Measurements from ENCODE around the gene OR6K3. TPM values are rescaled to one million over a fixed set of nuclear protein-coding genes. Genes with fewer than 3 reads are reported as not detected.
A peak's percentile ranks its signal among the peaks of the same experiment; 100 is the strongest.

The OR6K3 gene
- total RNA-seq, 1 donor from 2014 or later: not detected

DNA sequence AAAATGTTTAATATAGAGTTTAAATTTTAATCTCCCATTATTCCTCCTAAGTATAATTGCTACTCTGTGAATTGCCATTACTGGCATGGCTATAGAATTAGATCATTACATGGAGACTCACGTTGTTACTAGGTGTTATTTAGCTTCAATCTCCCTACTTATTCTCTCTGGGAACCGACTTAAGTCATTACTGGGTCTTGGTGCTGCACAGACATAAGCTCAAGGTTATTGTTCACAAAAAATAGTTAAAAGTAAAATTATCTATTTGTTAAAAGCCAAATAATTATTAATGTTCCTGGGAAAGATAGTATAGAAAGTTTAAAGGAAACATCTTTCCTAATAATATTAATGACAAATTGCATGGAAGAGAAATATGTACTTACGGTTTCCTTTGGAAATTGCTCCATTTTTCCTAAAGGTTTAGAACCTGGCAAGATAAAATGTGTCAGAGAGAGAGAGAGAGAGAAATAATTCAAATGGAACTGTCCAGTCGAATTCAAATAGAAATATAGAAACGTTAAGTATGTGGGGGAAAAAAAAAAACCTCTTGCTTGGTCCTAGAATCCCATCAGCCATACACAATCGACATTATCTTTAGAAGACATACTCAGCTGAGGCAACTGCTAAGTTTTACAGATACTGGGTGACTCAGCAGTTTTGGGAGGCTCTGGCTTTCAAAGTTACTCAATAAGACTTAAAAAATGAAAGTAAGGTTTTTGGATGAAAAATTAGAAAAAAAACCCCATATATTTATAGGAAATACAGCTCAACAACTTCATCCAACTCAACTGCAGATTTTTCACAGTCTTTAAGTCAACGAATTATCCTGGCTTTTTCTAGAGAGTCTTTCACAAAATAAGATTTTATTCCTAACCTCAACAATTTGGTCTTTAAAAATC, 34.2 kb downstream of the OR6K3 start, which contains the start of gene SPTA1:
SPTA1 (minus strand) TSS at position 605 of the 899 bp plus-strand sequence; CDS start at position 407, 198 bp downstream.
- no peak for DNase-seq (ENCODE audit: low read depth)
- no peak within 1 kb of the TSS for H3K4me3 ChIP-seq (ENCODE audit: low read depth, low read length)
- no peaks in the 10 kb centered on the region for H3K27me3 ChIP-seq (ENCODE audit: control insufficient read depth, insufficient read depth, low read length)
- H3K36me3 ChIP-seq (ENCODE audit: control insufficient read depth, insufficient read depth, low read length): no peaks in the 10 kb centered on the region
- TF ChIP-seq, protein P1, sequence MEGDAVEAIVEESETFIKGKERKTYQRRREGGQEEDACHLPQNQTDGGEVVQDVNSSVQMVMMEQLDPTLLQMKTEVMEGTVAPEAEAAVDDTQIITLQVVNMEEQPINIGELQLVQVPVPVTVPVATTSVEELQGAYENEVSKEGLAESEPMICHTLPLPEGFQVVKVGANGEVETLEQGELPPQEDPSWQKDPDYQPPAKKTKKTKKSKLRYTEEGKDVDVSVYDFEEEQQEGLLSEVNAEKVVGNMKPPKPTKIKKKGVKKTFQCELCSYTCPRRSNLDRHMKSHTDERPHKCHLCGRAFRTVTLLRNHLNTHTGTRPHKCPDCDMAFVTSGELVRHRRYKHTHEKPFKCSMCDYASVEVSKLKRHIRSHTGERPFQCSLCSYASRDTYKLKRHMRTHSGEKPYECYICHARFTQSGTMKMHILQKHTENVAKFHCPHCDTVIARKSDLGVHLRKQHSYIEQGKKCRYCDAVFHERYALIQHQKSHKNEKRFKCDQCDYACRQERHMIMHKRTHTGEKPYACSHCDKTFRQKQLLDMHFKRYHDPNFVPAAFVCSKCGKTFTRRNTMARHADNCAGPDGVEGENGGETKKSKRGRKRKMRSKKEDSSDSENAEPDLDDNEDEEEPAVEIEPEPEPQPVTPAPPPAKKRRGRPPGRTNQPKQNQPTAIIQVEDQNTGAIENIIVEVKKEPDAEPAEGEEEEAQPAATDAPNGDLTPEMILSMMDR (IDR thresholded peaks at IDR 0.05; ENCODE audit: insufficient read depth, low read length, severe bottlenecking): no peak
- no peak for FAIRE-seq

DNA sequence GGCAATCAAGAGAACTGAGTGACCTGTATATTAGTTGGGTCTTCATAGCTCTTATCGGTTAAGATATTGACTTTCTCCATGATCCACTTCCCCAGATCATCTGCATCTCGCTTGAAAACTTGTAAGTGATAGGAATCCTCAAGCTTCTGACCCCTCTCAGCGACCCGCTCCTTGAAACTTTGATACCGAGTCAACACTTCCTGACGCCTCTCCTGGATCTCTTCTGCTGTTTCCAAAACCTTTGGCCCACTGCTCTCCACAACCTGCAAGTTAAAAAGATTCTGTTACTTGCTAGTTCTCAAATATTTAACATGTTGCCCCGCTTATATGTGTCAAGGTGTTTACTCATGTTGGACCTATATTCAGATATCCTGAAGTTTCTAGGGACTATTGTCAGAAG, 35.4 kb downstream of the OR6K3 start:
- TF ChIP-seq, protein P1 (IDR thresholded peaks at IDR 0.05; ENCODE audit: insufficient read depth, low read length, severe bottlenecking): no peak
- Histone ChIP-seq H3K4me3 (ENCODE audit: low read depth, low read length) (no peak overlapping the region), H3K36me3 (ENCODE audit: control insufficient read depth, insufficient read depth, low read length) (no peaks in the 10 kb centered on the region), H3K27me3 (ENCODE audit: control insufficient read depth, insufficient read depth, low read length) (no peaks in the 10 kb centered on the region)
- FAIRE-seq (no peak), DNase-seq (ENCODE audit: low read depth) (no peak)

DNA sequence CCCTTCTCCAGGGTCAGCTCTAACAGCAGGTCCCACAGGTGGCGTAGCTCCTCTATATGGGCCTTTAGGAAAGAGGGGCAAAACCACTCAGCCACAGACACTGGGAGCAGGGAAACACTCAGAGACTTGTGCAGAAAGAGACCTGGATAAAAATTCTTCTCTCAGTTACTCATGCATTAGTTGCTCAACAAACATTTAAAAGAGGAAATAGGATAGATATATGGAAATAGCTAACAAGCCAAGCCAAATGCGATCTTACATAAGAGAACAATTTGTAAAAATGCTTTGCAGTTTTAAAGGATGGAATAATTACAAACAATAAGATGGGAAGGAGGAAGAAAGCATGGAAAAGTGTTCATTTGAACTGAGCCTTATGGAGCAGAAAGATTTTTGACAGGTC, 38.9 kb downstream of the OR6K3 start:
- TF ChIP-seq, protein P1 (IDR thresholded peaks at IDR 0.05; ENCODE audit: insufficient read depth, low read length, severe bottlenecking): no peak
- no peak overlapping the region for H3K4me3 ChIP-seq (ENCODE audit: low read depth, low read length)
- H3K27me3 ChIP-seq (ENCODE audit: control insufficient read depth, insufficient read depth, low read length): no peaks in the 10 kb centered on the region
- peak; percentile 12 for DNase-seq (ENCODE audit: low read depth)
- FAIRE-seq: no peak
- no peaks in the 10 kb centered on the region for H3K36me3 ChIP-seq (ENCODE audit: control insufficient read depth, insufficient read depth, low read length)

DNA sequence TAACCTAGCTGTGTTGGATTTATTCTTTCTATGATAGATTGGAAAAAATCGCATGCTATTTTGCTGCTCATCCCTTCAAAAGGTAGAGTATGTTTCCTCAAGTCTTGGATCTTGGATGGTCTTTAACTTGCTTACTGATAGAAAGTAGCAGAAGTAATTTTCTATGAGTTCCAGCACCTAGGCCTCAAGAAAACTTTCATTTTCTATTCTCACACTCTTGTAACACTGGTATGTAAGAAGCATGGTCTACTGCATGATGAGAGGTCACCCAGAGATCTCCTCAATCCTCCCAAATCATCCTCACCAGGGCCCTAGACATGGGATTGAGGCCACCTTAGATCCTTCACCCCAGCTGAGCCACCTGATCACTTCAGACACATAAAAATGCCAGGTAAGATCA, 41.2 kb downstream of the OR6K3 start:
- FAIRE-seq (no peak), DNase-seq (ENCODE audit: low read depth) (no peak)
- Histone ChIP-seq H3K27me3 (ENCODE audit: control insufficient read depth, insufficient read depth, low read length) (no peaks in the 10 kb centered on the region), H3K36me3 (ENCODE audit: control insufficient read depth, insufficient read depth, low read length) (no peaks in the 10 kb centered on the region), H3K4me3 (ENCODE audit: low read depth, low read length) (no peak overlapping the region)
- TF ChIP-seq, protein P1 (IDR thresholded peaks at IDR 0.05; ENCODE audit: insufficient read depth, low read length, severe bottlenecking): no peak

DNA sequence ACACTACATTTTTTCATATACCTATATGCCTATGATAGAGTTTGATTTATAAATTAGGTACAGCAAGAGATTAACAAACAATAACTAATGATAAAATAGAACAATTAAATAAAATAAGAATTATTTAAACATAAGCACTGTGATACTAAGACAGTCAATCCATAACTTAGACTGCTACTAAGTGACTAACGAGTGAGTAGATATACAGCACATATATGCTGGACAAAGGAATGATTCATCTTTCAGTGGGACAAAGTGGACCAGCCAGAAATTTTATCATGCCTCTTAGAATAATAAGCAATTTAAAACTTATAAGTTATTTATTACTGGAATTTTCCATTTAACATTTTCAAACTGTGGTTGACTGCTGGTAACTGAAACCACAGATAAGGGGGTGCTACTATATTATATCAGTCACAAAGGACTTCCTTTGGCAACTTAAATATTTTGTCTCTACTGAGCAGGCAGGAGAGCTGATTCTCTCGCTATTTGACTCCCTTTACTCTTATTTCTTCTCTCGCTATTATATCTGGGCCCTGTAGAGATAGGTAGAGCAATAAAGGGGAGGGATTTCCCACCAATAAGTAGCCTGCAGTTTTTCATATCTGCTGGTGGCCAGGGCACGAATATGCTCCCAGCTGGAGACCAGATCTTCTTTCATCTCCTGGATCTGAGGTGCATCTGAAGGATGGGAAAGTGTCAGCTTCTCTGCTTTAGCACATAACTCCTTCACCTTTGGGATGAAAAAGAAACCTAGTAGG, 44.8 kb downstream of the OR6K3 start:
- no peak overlapping the region for H3K4me3 ChIP-seq (ENCODE audit: low read depth, low read length)
- no peaks in the 10 kb centered on the region for H3K27me3 ChIP-seq (ENCODE audit: control insufficient read depth, insufficient read depth, low read length)
- H3K36me3 ChIP-seq (ENCODE audit: control insufficient read depth, insufficient read depth, low read length): no peaks in the 10 kb centered on the region
- no peak for FAIRE-seq
- TF ChIP-seq, protein P1 (IDR thresholded peaks at IDR 0.05; ENCODE audit: insufficient read depth, low read length, severe bottlenecking): no peak
- peak; percentile 39 for DNase-seq (ENCODE audit: low read depth)

Measured in bronchial epithelial cell (primary cell).